ENCODE results near the gene HTT.

HTT gene

GRCh38 chr4:3177426-3177825 is 102.9 kb downstream of the HTT start:
- DNase-seq, result no peak

GRCh38 chr4:3177905-3178304 is 103.4 kb downstream of the HTT start:
- no peak for DNase-seq

DNA sequence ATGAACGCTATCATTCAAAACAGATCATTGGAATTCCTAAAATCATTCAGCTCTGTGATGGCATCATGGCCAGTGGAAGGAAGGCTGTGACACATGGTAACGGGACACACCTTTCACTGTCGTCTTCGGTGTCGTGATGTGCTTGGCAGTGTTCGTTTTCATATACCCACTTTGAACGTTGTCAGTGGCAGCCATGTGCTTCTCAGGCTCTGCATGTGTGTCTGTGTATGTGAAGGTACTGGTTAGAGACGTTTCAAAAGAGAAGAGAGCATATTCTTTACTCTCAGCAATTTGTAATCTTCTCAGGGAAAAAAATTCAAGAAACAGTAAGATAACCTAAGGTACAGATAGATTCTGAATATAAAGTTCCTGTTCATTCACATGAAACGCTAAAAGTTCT is 103.9 kb downstream of the HTT start:
- DNase-seq, result no peak

DNA sequence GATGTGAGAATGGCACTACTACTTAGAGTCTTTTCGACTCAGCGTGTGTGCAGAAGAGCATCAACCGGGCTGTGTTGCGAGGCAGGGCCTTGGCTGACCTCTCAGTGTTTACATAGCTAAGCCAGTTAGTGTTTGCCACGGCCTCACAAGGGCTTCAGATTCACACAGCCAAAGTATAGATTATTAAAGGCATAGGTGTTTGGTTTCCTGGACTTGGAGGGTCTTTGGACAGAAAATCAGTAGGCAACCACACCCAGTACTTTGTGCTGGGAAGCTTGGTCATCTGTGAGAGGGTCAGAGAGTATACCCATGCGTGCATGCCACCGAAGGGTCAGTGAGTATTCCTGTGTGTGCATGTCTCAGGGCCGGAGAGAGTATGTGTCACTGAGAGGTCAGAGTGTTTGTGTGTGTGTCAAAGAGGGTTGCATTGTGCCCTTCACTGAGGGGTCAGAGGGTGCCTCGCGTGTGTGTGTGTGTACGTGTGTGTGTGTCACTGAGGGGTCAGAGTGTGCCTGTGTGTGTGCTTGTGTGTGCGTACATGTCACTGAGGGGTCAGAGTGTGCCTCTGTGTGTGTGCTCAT is 104.7 kb downstream of the HTT start:
- DNase-seq, result no peak

GRCh38 chr4:3183008-3183407 is 108.5 kb downstream of the HTT start:
- DNase-seq, result no peak

- DNase-seq, result no peak
Measured at GRCh38 chr4:3184725-3185124, 110.2 kb downstream of the HTT start.

DNA sequence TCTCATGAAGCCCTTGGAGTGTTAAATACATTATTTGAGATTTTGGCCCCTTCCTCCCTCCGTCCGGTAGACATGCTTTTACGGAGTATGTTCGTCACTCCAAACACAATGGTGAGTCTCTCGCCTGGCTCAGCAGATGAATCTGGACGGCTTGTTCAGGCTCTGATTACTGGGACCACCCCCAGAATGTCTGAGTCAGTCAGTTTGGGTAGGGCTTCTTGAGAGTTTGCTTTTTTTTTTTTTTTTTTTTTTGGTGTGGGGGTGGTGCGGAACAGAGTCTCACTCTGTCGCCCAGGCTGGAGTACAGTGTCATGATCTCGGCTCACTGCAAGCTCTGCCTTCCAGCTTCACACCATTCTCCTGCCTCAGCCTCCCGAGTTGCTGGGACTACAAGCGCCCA is 112.1 kb downstream of the HTT start:
- no peak for DNase-seq

- no peak for DNase-seq
Measured at GRCh38 chr4:3188118-3188517, 113.6 kb downstream of the HTT start.

GRCh38 chr4:3189459-3189858 is 115.0 kb downstream of the HTT start:
- DNase-seq, result no peak

GRCh38 chr4:3190549-3190948 is 116.1 kb downstream of the HTT start:
- DNase-seq, result no peak

DNA sequence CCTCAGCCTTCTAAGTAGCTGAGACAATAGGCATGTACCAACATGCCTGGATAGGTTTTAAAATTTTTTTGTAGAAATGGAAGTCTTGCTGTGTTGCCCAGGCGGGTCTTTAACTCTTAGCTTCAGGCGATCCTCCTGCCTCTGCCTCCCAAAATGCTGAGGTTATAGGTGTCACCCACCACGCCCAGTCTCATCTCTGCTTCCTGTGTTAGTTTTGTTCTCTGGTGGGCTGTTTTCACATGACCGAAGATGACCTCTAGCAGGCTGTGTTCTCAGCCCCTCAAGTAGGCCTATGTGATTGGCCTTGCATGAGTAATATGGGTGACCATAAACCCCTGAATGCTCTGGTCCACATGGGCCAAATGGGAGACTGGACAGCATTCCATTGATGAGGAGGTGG is 117.7 kb downstream of the HTT start:
- no peak for DNase-seq

DNA sequence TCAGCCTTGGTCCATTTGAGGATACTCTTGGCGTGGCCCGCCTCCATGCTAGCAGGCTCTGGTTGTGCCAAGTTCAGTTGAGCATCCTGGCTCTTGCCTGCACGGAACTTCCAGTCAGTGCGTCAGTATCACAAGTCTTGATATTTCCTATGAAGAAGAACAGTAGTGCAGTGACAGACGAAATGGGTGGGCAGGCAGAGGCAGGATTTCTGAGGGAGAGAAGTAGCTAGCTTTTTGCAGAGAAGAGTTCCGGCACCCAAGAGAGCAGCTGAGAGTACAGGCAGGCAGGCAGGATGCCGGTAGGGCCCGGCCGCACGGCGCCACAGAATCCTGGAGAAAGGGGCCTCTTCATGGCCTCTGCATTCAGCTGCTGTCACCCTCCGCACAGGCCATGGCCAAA is 118.3 kb downstream of the HTT start:
- DNase-seq, result no peak

- peak; percentile 40 for DNase-seq
Measured at GRCh38 chr4:3193531-3194203, 119.2 kb downstream of the HTT start.

DNA sequence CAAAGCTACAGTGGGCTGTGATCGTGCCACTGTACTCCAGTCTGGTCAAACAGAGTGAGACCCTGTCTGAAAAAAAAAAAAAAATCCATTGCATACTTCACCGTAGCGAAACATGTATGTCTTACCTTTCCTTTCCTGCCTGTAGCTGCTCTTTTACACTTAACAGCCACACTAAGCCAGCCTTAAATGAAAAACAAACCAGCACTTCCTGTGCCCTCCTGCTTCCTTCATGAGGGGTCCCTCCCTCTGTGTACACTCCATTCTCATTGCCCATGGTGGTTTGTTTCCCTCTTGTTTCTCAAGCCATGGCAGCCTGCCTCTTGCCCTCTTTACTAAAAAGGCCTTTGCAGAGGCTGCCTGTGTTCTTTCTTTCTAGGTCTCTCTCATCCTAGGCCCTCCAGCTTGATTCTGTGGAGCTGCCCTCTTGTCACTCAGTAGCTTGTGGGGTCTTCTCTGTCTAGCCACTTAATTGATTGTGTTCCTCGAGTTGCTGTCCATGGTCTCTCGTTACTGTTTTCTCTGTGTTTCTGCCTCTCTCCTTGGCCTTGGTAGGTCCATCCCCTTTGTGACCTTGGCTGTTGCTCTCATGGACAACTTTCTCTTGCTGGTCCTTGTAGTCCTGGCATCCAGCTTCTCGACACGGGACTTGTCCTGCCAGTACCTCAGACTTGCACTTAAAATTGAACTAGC is 122.3 kb downstream of the HTT start:
- no peak for DNase-seq

DNA sequence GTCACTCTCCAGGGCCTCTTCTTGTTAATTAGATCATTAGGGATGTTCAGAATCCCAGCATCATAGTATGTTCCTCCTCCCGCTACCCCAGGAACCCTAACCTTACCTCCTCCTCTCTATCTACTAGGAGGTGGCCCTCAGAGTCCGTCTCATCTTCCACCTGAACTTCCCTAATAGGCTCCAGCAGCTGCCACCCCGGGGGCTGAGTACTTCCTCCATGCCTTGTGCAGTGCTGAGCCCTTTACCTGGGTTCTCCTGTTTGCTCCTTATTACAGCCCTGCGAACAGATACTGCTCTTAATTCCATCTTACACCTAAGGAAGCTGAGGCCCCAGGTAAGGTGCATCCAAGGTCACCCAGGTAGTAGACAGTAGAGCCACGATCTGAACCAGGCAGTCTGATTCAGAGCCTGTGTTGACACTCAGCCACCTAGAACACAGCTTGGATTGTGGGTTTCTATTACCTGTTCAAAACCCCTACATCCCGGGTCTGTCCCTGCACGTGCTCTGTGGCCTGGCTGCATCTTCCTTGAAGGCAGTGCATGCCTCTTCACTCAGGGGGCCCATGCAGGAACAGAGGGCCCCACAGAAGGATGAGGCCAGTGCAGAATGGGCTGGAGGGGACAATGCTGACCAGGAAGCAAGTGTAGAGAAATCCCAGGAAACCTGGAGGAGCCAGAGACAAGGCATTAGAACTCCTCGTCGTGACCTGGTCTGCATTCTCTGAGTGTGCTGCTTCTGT is 123.1 kb downstream of the HTT start:
- no peak for DNase-seq

DNA sequence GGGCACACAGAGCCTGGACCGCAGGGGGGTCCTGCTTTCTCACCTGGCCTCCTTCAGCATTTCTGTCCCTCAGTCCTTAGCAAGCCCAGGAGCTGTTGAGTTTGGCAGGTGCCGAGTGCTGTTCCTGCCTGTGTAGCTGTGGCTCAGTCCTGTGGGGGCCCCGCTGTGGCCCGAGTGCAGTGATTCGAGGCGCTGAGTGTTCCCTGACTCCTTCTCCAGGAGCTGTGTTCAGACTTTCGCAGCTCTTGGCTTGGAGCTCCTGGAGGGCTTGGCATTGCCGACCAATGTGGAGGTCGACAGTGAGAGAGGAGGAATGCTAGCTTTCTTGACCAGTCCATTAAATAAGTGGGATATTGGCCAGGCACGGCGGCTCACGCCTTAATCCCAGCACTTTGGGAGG is 124.4 kb downstream of the HTT start:
- no peak for DNase-seq

DNA sequence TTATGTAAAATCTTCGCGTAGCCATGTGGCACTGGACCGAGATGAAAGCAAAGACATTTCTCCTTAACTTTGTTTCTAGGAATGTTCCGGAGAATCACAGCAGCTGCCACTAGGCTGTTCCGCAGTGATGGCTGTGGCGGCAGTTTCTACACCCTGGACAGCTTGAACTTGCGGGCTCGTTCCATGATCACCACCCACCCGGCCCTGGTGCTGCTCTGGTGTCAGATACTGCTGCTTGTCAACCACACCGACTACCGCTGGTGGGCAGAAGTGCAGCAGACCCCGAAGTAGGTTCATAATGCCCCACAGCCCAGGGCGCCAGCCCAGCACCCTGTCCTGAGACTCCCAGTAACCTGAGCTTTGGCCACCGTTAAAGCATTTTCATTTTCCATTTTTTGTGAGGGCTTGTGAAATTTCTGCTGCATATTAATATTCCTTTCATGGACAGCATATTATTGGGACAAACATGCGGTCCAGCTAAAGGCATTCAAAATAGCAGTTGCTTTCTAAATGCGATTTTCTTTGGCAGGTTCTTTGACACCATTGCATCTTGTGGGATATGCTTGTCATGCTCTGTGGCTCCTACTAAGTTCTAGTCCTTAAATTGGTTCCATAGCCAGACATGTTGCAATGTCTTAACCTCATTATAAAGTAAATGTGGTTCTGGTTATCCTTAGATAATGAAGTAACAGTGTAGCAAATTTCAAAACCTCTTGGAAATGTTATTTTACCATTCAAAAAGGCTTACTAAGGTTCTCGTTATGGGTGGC is 125.4 kb downstream of the HTT start:
- DNase-seq, result no peak

GRCh38 chr4:3200423-3201090 is 126.1 kb downstream of the HTT start:
- DNase-seq, result no peak

DNA sequence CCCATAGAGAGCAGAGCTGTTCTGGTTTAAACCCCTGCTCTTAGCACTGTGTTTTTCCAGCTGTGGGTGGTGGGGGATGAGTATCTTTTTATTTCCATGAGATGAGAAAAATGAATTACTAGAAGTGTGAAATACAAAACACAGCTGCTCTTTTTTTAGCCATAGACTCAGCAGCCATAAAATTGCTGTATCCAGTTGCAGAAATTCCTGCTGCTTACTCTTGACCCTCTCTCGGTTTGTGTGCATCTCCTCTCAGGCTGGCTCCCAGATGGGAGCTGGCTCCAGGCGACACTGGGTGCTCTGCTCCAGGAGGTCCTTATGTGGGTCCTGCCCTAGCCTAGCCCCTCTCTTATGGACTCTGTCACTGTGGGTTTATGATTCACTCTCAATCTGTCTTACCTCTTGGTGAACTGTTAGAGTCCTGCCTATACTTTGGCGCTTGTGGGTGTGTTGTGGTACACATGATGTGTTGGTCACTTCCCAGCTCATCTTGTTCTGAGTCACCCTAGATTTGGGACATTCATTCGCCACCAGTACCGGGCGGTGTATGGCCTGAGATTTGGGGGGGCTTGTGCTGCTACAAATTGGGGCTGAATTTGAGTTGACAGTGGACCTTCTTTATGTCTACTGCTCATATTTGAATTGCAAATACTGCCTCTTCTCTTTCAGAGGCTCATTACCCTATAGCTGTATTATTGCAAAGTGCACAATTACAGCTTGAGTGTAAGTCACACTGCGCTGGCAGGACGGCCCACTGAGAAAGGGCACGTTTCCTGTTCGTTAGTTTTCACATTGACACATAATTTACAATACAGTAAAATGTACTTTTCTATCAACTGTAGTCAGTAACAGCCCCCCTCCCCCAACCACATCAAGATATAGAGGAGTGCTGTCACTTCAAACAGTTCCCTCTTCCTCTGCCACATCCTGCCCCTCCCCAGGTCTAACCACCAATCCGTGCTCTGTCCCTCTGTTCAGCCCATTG is 127.5 kb downstream of the HTT start:
- peak; percentile 56 for DNase-seq

- no peak for DNase-seq
Measured at GRCh38 chr4:3202836-3203820, 128.6 kb downstream of the HTT start.

Data from hematopoietic multipotent progenitor cell treated with erythropoietin and hydrocortisone succinate and interleukin-3 and kit ligand, for 8 days (in vitro differentiated cells).